ENCODE data around the gene SLC14A1.

DNA sequence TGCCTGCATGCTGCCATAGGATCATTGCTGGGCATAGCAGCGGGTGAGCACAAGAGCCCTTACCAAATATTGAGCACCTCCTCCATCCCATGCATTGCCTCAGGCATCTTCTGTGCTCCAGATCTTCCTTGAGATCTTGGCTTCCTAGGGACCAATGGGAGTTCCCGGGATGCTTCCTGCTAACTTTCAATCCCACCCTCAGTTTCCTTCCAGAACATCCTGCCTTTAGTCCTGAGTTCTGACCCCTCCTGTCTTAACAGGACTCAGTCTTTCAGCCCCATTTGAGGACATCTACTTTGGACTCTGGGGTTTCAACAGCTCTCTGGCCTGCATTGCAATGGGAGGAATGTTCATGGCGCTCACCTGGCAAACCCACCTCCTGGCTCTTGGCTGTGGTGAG is 15.3 kb downstream of the SLC14A1 start:
- TF ChIP-seq ZNF274 (IDR thresholded peaks at IDR 0.05; ENCODE audit: borderline replicate concordance, extremely low read depth, low read length) (no peak), SIN3A (conservative IDR thresholded peaks at IDR 0.05 in 1 of 2, IDR thresholded peaks at IDR 0.05 in 1 of 2; ENCODE audit: low read depth in 1 of 2, low read length in 2 of 2) (no peak), TEAD4 (IDR thresholded peaks at IDR 0.05; ENCODE audit: low read depth, low read length) (no peak), BCL11A (IDR thresholded peaks at IDR 0.05; ENCODE audit: low read depth in 2 of 2, low read length in 2 of 2) (no peak), RAD21 (IDR thresholded peaks at IDR 0.05 in 1 of 2, conservative IDR thresholded peaks at IDR 0.05 in 1 of 2; ENCODE audit: low read depth in 2 of 2, low read length in 2 of 2) (no peak), TAF7 (optimal IDR thresholded peaks at IDR 0.05; ENCODE audit: borderline replicate concordance, low read depth, low read length) (no peak), SRF (IDR thresholded peaks at IDR 0.05; ENCODE audit: low read depth, low read length) (no peak), RFX5 (IDR thresholded peaks at IDR 0.05; ENCODE audit: borderline replicate concordance, low read depth, low read length) (no peak), NANOG (IDR thresholded peaks at IDR 0.05; ENCODE audit: insufficient read depth, low read depth, low read length, poor library complexity, severe bottlenecking) (no peak), CBX5 (IDR thresholded peaks at IDR 0.05; ENCODE audit: low read depth, low read length) (no peak)
- TF ChIP-seq, protein P1, sequence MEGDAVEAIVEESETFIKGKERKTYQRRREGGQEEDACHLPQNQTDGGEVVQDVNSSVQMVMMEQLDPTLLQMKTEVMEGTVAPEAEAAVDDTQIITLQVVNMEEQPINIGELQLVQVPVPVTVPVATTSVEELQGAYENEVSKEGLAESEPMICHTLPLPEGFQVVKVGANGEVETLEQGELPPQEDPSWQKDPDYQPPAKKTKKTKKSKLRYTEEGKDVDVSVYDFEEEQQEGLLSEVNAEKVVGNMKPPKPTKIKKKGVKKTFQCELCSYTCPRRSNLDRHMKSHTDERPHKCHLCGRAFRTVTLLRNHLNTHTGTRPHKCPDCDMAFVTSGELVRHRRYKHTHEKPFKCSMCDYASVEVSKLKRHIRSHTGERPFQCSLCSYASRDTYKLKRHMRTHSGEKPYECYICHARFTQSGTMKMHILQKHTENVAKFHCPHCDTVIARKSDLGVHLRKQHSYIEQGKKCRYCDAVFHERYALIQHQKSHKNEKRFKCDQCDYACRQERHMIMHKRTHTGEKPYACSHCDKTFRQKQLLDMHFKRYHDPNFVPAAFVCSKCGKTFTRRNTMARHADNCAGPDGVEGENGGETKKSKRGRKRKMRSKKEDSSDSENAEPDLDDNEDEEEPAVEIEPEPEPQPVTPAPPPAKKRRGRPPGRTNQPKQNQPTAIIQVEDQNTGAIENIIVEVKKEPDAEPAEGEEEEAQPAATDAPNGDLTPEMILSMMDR (IDR thresholded peaks at IDR 0.05; ENCODE audit: control extremely low read depth in 1 of 3, insufficient read depth in 1 of 3, low read depth in 1 of 3, low read length in 3 of 3) = no peak
